Measurements from ENCODE around the gene ABI3. TPM values are rescaled to one million over a fixed set of nuclear protein-coding genes. Genes with fewer than 3 reads are reported as not detected.
A peak's percentile ranks its signal among the peaks of the same experiment; 100 is the strongest.

ABI3 gene
- total RNA-seq, 1 donor from 2014 or later: 0.77 TPM

DNA sequence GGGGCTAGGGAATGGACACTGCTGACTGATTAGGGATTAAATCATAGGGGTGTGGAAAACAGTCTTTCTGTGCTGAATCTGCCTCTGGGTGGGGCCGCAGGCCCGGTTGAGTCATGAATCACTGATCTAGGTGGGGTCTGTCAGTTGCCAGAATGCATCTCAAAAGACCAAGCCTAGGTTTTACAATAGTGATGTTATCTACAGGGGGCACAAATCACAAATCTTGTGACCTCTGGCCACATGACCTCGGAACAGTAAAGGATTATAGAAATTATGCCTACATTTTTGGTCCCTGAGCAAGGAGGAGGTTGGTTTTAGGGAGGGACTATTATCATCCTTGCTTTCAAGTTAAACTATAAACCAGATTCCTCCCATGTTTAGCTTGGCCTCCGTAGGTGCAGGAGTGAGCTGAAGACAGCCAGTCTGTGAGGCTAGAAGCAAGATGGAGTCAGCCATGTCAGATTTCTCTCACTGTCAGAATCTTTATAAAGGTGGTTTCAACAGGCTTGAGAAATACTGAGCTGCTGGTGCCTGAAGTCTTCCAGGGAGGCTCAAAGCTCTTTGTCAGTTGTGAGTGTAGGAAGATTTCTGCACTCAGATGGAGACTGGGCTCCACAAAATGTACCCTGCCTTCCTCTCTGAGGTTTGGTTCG, 13.0 kb upstream of the ABI3 start:
- Mint-ChIP-seq H3K27me3 (ENCODE audit: low read depth, unreplicated experiment) (no peaks in the 10 kb centered on the region), H3K27ac (ENCODE audit: unreplicated experiment) (no peak overlapping the region), H3K4me3 (ENCODE audit: unreplicated experiment) (no peak overlapping the region), H3K9me3 (ENCODE audit: unreplicated experiment) (peaks cover 5% of the 10 kb centered on the region), H3K36me3 (ENCODE audit: low read depth, unreplicated experiment) (no peaks in the 10 kb centered on the region), H3K4me1 (ENCODE audit: low read depth, unreplicated experiment) (peaks cover 12% of the 10 kb centered on the region)
- no peak overlapping the region for H3K9ac ChIP-seq (ENCODE audit: low read length)
- H4K20me1 ChIP-seq (ENCODE audit: insufficient read depth, low read length): no peaks in the 10 kb centered on the region
- no peaks in the 10 kb centered on the region for H3K36me3 ChIP-seq (ENCODE audit: insufficient read depth, low read length)
- no peaks in the 10 kb centered on the region for H3K9me3 ChIP-seq (ENCODE audit: insufficient read depth, low read depth, low read length)
- H2AFZ ChIP-seq (ENCODE audit: low read depth, low read length): no peak overlapping the region
- no peak overlapping the region for H3K4me3 ChIP-seq (ENCODE audit: insufficient read depth, low read depth, low read length)
- no peaks in the 10 kb centered on the region for H3K79me2 ChIP-seq (ENCODE audit: insufficient read depth, low read length)
- DNase-seq (ENCODE audit: low read depth) (no peak), FAIRE-seq (no peak)
- H3K4me2 ChIP-seq (ENCODE audit: low read length): no peak overlapping the region
- H3K27ac ChIP-seq (ENCODE audit: low read depth, low read length): no peak overlapping the region
- H3K27me3 ChIP-seq (ENCODE audit: insufficient read depth, low read length): no peaks in the 10 kb centered on the region
- no peak for TF ChIP-seq EZH2 (IDR thresholded peaks at IDR 0.05; ENCODE audit: insufficient read depth, low read length)
- TF ChIP-seq, protein P1, sequence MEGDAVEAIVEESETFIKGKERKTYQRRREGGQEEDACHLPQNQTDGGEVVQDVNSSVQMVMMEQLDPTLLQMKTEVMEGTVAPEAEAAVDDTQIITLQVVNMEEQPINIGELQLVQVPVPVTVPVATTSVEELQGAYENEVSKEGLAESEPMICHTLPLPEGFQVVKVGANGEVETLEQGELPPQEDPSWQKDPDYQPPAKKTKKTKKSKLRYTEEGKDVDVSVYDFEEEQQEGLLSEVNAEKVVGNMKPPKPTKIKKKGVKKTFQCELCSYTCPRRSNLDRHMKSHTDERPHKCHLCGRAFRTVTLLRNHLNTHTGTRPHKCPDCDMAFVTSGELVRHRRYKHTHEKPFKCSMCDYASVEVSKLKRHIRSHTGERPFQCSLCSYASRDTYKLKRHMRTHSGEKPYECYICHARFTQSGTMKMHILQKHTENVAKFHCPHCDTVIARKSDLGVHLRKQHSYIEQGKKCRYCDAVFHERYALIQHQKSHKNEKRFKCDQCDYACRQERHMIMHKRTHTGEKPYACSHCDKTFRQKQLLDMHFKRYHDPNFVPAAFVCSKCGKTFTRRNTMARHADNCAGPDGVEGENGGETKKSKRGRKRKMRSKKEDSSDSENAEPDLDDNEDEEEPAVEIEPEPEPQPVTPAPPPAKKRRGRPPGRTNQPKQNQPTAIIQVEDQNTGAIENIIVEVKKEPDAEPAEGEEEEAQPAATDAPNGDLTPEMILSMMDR (IDR thresholded peaks at IDR 0.05; ENCODE audit: insufficient read depth, low read depth, low read length): no peak
- H3K4me1 ChIP-seq (ENCODE audit: insufficient read depth, low read length): peaks cover 16% of the 10 kb centered on the region

DNA sequence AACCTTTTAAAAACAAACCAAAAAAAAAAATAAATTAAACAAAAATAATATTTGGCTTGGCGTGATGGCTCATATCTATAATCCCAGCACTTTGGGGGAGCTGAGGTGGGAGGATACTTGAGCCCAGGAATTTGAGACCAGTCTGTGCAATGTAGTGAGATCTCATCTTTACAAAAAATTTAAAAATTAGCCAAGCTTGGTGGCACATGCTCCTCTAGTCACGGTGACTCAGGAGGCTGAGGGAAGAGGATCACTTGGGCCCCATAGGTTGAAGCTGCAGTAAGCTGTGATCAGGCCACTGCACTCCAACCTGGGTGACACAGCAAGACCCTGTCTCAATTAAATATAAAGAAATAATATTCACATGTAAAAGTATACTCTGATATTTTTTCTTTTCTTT, 12.3 kb upstream of the ABI3 start:
- no peaks in the 10 kb centered on the region for H3K9me3 ChIP-seq (ENCODE audit: insufficient read depth, low read depth, low read length)
- TF ChIP-seq EZH2 (IDR thresholded peaks at IDR 0.05; ENCODE audit: insufficient read depth, low read length): no peak
- TF ChIP-seq, protein P1 (IDR thresholded peaks at IDR 0.05; ENCODE audit: insufficient read depth, low read depth, low read length): no peak
- FAIRE-seq: no peak
- no peaks in the 10 kb centered on the region for H4K20me1 ChIP-seq (ENCODE audit: insufficient read depth, low read length)
- Mint-ChIP-seq H3K9me3 (ENCODE audit: unreplicated experiment) (peaks cover 7% of the 10 kb centered on the region), H3K4me3 (ENCODE audit: unreplicated experiment) (no peak overlapping the region), H3K27me3 (ENCODE audit: low read depth, unreplicated experiment) (no peaks in the 10 kb centered on the region), H3K36me3 (ENCODE audit: low read depth, unreplicated experiment) (no peaks in the 10 kb centered on the region), H3K27ac (ENCODE audit: unreplicated experiment) (no peak overlapping the region), H3K4me1 (ENCODE audit: low read depth, unreplicated experiment) (peaks cover 12% of the 10 kb centered on the region)
- no peak for DNase-seq (ENCODE audit: low read depth)
- no peak overlapping the region for H3K4me3 ChIP-seq (ENCODE audit: insufficient read depth, low read depth, low read length)
- no peak overlapping the region for H2AFZ ChIP-seq (ENCODE audit: low read depth, low read length)
- H3K4me1 ChIP-seq (ENCODE audit: insufficient read depth, low read length): peaks cover 16% of the 10 kb centered on the region
- H3K4me2 ChIP-seq (ENCODE audit: low read length): no peak overlapping the region
- H3K27ac ChIP-seq (ENCODE audit: low read depth, low read length): no peak overlapping the region
- H3K27me3 ChIP-seq (ENCODE audit: insufficient read depth, low read length): no peaks in the 10 kb centered on the region
- no peak overlapping the region for H3K9ac ChIP-seq (ENCODE audit: low read length)
- H3K36me3 ChIP-seq (ENCODE audit: insufficient read depth, low read length): no peaks in the 10 kb centered on the region
- no peaks in the 10 kb centered on the region for H3K79me2 ChIP-seq (ENCODE audit: insufficient read depth, low read length)

DNA sequence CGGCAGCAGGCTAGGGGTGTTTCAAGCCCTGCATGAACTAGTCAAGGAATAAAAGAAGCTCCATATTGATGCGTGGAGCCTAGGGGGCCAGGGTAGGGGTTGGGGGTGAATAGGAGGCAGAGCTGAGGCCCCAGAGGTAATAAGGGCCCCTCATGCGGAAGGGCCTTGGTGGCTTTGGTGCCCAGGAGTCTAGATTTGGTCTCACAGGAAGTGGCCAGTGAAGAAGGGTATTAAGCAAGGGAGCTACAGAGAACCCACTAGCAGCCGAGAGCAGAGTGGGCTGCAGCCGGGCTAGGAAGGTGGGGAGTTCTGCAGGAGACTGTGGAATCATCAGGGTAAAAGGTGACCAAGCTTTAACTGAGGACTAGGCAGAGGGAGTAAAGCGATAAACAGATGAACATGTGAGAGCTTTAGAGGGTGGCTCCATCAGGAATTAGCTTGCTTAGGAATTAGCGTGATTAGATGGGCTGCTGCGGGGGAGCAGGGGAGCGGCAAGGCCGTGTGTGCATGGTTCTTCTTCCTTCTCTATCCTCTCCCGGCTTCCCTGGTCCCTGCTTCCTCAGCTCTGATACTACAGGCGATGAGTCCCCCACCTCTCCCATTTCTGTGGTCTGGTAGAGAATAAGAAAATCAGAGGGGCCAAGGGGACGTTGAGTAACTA, 10.0 kb upstream of the ABI3 start:
- Histone ChIP-seq H3K4me1 (ENCODE audit: insufficient read depth, low read length) (peaks cover 10% of the 10 kb centered on the region), H3K36me3 (ENCODE audit: insufficient read depth, low read length) (no peaks in the 10 kb centered on the region), H3K9ac (ENCODE audit: low read length) (no peak overlapping the region), H3K4me2 (ENCODE audit: low read length) (no peak overlapping the region), H2AFZ (ENCODE audit: low read depth, low read length) (no peak overlapping the region), H3K4me3 (ENCODE audit: insufficient read depth, low read depth, low read length) (no peak overlapping the region), H3K79me2 (ENCODE audit: insufficient read depth, low read length) (no peaks in the 10 kb centered on the region), H3K27me3 (ENCODE audit: insufficient read depth, low read length) (no peaks in the 10 kb centered on the region), H4K20me1 (ENCODE audit: insufficient read depth, low read length) (no peaks in the 10 kb centered on the region), H3K27ac (ENCODE audit: low read depth, low read length) (no peak overlapping the region), H3K9me3 (ENCODE audit: insufficient read depth, low read depth, low read length) (no peaks in the 10 kb centered on the region)
- Mint-ChIP-seq H3K4me1 (ENCODE audit: low read depth, unreplicated experiment) (peaks cover 6% of the 10 kb centered on the region), H3K27me3 (ENCODE audit: low read depth, unreplicated experiment) (peaks cover 6% of the 10 kb centered on the region), H3K4me3 (ENCODE audit: unreplicated experiment) (no peak overlapping the region), H3K27ac (ENCODE audit: unreplicated experiment) (peak overlapping the region; percentile 26), H3K9me3 (ENCODE audit: unreplicated experiment) (peaks cover 11% of the 10 kb centered on the region), H3K36me3 (ENCODE audit: low read depth, unreplicated experiment) (no peaks in the 10 kb centered on the region)
- TF ChIP-seq EZH2 (IDR thresholded peaks at IDR 0.05; ENCODE audit: insufficient read depth, low read length): no peak
- TF ChIP-seq, protein P1 (IDR thresholded peaks at IDR 0.05; ENCODE audit: insufficient read depth, low read depth, low read length): no peak
- FAIRE-seq (no peak), DNase-seq (ENCODE audit: low read depth) (no peak)
